GM06990 (cell line): ENCODE data around the gene ATE1.
A peak's percentile ranks its signal among the peaks of the same experiment; 100 is the strongest.
"Not testable (repeated sequence)": the region's sequence is repeated elsewhere in the genome, so short reads cannot be mapped to it uniquely, and the experiment has no call there.

Source experiments
- DNase-seq: peaks from one replicate; pipeline ENCODE4 v3.0.0-alpha.2; 2011; ENCODE audit not compliant: insufficient read length; ENCODE audit errors: extremely low read depth
- H3K27me3 ChIP-seq: replicated peaks from 2 replicates; pipeline ENCODE4 v1.6.0; 2011; ENCODE audit warnings: low read length; ENCODE audit not compliant: control insufficient read depth, insufficient read depth
- H3K36me3 ChIP-seq: 2 replicates; pipeline ENCODE4 v1.5.1; 2011; ENCODE audit warnings: low read length; ENCODE audit not compliant: control insufficient read depth, insufficient read depth
- H3K4me3 ChIP-seq: replicated peaks from 2 replicates; pipeline ENCODE4 v1.5.1; 2011; ENCODE audit warnings: low read depth, mild to moderate bottlenecking, control low read depth, low read length
- TF ChIP-seq, protein P1 (sequence below): IDR thresholded peaks from 2 replicates; pipeline ENCODE4 v1.5.1; 2011; ENCODE audit warnings: low read length, control low read depth, mild to moderate bottlenecking, inconsistent platforms; ENCODE audit not compliant: insufficient read depth, poor library complexity, severe bottlenecking

The ATE1 gene

DNA sequence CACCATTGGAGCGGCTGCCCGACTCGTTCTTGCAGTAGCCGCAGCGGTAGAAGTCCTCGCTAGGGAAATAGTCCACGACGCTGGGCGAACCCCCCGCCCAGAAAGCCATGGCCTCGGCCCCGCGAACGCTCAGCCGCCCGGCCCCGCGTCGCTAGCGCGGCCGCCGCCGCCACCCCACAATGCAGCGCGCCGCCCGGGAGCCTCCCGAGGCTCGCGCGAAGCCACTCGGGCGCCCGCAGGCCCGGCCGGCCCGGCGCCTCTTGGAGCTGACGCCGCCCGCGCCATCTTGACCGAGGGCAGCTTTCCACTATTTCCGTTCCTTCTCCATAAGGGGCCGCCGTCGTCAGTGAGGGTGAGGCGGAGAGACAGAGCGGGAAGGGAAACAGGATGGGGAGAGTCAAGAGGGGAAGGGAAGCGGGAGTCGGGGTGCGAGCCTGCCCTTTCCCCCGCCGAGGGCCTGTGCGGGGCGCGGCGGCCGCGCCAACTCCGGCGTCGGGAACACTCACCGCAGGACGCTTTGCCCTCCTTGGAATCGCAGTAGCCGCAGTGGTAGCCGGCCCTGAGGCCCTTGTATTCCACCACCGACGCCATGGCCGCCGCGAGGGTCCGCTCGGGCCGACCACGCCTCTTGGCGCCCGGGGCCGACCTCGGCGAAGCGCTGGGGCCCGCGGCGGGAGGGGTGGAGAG, at the start of gene ATE1:
ATE1 (minus strand) TSS at position 191 of the 687 bp plus-strand sequence; CDS start at position 109, 82 bp downstream.
- TF ChIP-seq, protein P1, sequence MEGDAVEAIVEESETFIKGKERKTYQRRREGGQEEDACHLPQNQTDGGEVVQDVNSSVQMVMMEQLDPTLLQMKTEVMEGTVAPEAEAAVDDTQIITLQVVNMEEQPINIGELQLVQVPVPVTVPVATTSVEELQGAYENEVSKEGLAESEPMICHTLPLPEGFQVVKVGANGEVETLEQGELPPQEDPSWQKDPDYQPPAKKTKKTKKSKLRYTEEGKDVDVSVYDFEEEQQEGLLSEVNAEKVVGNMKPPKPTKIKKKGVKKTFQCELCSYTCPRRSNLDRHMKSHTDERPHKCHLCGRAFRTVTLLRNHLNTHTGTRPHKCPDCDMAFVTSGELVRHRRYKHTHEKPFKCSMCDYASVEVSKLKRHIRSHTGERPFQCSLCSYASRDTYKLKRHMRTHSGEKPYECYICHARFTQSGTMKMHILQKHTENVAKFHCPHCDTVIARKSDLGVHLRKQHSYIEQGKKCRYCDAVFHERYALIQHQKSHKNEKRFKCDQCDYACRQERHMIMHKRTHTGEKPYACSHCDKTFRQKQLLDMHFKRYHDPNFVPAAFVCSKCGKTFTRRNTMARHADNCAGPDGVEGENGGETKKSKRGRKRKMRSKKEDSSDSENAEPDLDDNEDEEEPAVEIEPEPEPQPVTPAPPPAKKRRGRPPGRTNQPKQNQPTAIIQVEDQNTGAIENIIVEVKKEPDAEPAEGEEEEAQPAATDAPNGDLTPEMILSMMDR: no peak
- Histone ChIP-seq H3K36me3 (no peaks in the 10 kb centered on the region), H3K4me3 (peak within 1 kb of the TSS; percentile 99), H3K27me3 (no peaks in the 10 kb centered on the region)
- peak; percentile 88 for DNase-seq

DNA sequence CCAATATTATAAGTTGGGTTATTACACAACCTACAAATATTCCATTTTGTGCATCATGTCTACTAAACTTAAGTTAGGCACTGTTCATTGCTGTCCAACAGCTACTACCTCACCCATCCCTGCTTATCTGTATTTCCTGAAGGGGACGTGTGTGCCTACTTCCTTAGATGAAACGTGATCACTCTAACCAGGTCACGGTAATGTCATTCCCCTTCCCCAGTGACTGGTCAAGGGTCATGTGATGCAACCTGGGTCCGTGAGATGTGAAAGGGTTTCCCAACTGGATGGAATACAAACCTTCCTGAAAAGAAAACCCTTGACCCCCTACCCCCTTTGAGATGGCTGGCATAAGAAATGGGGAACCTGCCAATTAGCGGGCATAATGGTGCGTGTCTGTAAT, 48.8 kb upstream of the ATE1 start:
- Histone ChIP-seq H3K4me3 (no peak overlapping the region), H3K27me3 (no peaks in the 10 kb centered on the region), H3K36me3 (no peaks in the 10 kb centered on the region)
- DNase-seq: no peak
- TF ChIP-seq, protein P1: no peak

DNA sequence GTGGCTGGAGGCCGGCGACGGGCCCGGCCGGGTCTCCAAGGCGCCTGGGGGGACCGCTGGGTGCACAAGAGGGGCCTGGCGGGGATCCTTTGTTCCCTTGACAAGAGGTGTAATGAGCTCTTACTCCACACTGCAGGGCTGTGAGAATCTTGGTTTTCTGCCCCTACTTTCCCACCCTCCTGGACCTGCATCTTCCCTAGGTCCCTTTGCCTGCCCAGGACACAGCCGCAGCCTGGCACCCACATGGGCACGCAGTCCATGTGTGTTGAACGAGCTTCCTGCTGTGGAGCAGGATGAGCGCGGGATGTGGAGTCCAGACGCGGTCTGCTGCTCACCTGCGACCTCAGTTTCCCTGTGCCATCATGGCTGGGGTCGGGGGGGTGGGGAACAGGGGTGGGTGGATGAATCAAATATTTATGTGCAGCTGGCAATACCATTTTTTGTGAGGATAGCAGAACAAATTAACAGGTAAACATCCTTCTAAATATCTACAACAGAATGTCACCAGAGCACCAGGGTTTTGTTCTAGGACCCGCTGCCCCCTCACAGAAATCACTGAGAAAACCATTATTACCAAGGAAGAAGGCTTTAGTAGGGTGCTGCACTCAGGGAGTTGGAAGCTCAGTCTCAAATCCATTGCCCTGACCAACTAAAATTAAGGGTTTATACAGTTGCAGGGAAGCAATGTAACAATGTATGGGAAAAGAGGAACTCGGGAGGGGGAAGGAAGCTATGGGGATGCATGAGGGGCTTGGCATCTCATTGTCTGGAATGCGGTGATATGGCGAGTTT, 47.7 kb upstream of the ATE1 start:
- no peak for DNase-seq
- peak overlapping the region; percentile 87 for H3K4me3 ChIP-seq
- TF ChIP-seq, protein P1: peak; percentile 50

DNA sequence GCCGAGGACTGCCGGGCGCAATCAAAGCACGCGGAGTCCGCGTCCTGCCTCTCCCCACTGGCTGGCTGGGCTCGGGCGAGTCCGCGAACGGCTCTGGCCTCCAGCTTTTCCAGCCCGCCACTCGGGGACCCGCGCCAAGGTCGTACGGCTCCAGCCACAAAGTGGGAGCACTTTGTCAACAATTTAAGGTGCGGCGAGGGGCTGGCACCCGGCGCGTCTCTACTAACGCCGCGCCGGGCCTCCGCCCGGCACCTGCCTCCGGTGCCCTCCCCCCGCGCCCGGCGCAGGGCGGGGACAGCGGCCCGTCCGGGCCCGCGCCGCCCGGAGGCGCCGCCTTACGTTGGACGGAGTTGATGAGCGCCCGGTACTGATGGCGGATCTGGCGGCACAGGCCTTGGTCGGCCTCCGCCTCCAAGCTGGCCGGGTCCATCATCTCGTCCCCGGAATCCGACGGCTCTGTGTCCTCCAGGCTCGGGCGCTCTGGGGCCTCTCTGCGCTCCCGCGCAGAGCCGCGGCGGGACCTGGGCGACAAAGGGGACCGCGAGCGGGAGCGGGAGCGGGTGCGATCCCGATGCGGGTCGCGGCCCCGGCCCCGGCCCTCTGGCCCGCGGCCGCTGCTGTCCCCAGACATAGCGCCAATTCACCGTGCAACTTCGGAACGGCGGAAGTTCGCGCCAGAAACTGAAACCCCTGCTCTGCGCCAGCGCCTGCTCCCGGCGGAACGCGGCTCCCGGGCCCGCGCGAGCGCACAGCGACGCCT, 46.9 kb upstream of the ATE1 start, which contains the start of gene NSMCE4A:
NSMCE4A (minus strand) TSS at position 683 of the 760 bp plus-strand sequence; CDS start at position 631, 52 bp downstream.
- DNase-seq: peak; percentile 88
- peak within 1 kb of the TSS; percentile 87 for H3K4me3 ChIP-seq
- H3K36me3 ChIP-seq: peaks cover 2% of the 10 kb centered on the region; the same call in 1 of the 2 replicates
- H3K27me3 ChIP-seq: no peaks in the 10 kb centered on the region
- TF ChIP-seq, protein P1: no peak

More for the DNA sequence above, 47.7 kb upstream of the ATE1 start:
- Histone ChIP-seq H3K27me3 (no peaks in the 10 kb centered on the region), H3K36me3 (peaks cover under 1% of the 10 kb centered on the region; the same call in 1 of the 2 replicates)

DNA sequence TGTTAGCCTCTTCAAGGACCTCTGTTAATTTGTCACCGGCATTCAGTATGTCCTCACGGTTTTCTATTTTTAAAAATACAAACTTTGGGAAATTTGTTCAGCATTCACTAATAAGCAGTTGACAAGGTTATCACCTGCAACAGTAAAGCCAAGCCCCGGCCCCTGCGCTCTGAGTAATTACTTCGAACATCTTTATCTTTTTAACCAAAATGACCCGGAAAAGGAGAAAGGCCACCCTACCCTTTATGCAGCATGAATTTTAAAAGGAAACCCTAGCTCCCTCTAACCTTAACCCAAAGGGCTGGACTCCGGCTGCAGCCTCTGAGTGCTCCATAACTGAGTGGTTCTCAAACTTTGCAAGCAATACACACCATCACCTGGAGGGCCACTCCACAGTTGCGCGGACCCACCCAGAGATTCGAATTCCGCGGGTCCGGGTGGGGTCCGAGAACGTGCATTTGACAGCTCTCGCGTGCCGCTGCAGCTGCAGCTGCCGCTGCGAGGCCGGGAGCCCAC, 46.2 kb upstream of the ATE1 start:
- DNase-seq: no peak
- peak overlapping the region; percentile 87 for H3K4me3 ChIP-seq
- H3K36me3 ChIP-seq: peaks cover 2% of the 10 kb centered on the region; the same call in 1 of the 2 replicates
- TF ChIP-seq, protein P1: no peak
- no peaks in the 10 kb centered on the region for H3K27me3 ChIP-seq

DNA sequence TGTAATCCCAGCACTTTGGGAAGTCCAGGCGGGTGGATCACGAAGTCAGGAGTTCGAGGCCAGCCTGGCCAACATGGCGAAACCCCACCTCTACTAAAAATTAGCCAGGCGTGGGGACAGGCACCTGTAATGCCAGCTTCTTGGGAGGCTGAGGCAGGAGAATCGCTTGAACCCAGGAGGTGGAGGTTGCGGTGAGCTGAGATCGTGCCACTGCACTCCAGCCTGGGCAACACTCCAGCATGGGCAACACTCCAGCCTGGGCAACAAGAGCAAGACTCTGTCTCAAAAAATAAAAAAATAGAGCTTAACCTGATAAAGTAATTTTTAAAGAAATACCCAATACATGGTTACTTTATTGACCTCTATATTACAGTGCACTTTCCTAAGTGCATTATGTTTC, 41.3 kb upstream of the ATE1 start:
- not testable (repeated sequence) for DNase-seq, H3K27me3 ChIP-seq, H3K36me3 ChIP-seq, H3K4me3 ChIP-seq
